A204.1 (cell line): ENCODE results near the gene FTH1.
"Not testable (repeated sequence)": the region's sequence is repeated elsewhere in the genome, so short reads cannot be mapped to it uniquely, and the experiment has no call there.

Source experiments
- FAIRE-seq: peaks from 2 replicates; lab custom pipeline; 2012; peaks lifted over from hg19 to GRCh38; lab: Jason Lieb, UNC

The FTH1 gene

GRCh38 chr11:61967116-61967923 is at the start of gene FTH1:
FTH1 (minus strand) TSS chr11:61967634; CDS start chr11:61967425, 209 bp downstream.
- no peak for FAIRE-seq

DNA sequence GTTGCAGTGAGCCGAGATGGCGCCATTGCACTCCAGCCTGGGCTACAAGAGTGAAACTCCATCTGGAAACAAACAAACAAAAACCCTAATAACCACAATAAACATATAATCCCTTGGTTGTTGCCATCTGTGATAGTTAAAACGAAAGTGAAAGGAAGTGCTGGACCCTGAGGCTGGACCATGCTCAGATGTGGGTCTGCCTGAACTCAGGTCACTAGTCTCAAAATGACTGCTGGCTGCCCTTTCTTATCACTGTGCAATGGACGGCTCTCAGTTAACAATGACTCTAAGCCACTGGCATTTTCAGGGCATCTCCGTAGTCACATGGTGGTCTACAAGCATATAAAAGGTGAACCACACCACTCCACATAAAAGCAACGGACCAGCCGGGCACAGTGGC is 48.2 kb upstream of the FTH1 start:
- no peak for FAIRE-seq

DNA sequence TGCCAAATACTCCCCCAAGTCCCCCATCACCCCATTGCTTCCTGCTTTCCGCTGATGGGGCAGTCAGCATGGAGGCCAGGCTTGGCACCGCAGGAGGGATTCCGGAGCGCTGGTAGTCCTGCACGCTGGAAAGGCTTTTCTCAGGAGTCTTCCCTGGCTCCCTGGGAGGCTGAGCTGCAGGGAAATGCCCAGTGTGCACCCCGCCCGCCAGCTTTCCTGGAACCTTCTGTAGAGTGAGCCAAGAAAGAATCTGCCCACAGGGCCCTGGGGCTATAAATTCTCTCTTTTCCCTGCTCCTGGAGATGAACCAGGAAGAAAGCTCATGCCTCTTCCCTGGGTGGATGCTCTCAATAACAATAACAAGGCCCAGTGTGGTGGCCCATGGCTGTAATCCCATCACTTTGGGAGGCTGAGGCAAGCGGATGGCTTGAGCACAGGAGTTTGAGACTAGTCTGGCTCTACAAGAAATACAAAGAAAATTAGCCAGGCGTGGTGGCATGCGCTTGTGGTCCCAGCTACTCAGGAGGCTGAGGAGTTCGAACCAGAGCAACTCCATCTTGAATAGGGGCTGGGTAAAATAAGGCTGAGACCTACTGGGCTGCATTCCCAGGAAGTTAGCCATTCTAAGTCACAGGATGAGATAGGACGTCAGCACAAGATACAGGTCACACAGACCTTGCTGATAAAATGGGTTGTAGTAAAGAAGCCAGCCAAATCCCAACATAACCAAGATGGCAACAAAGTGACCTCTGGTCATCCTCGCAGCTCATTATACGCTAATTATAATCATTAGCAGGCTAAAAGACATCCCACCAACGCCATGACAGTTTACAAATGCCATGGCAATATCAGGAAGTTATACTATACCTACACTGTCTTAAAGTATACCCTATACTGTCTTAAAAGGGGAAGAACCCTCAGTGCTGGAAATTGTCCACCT is 46.4 kb upstream of the FTH1 start:
- no peak for FAIRE-seq

DNA sequence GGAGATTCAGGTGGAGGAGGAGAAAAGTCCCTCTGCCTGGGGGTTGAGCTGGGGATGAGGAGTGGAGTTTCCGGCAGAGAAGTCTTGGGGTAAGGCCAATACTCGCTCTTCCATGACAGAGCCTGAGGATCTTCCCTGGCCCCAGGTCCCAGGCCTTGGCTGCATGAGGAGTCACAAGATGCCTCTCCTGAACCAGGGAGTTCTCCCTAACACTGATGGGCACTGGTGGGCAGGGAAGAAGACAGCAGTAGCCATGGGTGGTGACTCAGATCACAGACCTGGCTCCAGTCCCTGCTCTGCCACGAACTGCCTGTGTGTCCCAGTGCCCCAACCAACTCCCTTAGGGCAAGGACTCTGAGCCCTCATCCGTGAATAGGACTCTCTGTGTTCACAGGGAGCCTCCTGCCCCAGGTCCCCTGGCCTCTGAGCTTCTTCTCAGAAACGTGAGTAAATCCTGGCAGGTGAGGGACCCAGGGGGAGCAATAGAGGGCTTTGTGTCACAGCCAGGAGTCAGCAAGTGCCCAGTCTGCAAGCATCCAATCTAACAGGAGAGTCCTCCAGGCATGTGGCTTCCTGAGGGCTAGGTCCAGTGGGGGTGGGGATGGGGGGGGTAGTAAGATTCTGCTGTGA is 45.5 kb upstream of the FTH1 start:
- no peak for FAIRE-seq

DNA sequence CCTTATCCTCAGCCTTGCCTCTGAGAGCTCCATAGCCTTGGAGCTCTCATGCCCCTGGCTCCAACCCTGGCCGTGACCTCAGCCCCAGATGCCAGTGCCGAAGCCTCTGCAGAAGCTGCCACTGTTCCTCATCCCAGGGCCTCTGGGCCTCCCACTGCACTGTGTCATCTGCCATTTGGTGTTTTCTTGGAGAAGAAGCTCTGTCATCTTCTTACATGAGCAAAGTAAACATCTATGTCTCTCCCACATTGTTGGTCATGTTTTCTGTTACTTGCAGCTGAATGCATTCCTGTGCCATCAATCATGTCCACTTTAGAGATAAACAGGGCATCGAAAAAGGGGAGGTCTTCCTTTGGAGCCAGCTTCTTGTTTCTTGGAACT is 45.0 kb upstream of the FTH1 start:
- FAIRE-seq: no peak

- FAIRE-seq: no peak
Observed at GRCh38 chr11:62011881-62012280, 44.4 kb upstream of the FTH1 start.

GRCh38 chr11:62010935-62011528 is 43.6 kb upstream of the FTH1 start:
- no peak for FAIRE-seq

- FAIRE-seq: no peak
Observed at GRCh38 chr11:62008193-62008592, 40.8 kb upstream of the FTH1 start.

DNA sequence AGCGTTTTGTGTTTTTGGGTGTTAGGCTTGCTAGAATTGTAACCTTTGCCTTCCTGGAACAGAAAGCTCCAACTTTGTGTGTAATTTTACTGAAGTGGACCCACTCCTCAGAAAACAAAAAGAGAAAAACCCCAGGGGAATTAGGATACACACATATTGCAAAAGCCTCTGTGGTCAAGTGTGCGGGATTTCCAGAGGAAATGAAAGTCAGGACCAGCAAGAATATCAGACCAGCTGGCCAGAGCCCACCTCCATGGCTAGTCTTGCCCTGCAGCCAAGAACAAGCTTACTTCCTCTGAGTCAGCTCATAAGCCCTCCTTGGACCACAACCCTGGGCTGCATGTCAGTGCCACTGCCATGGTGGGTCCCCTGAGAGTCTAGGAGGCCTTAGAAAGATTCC is 37.0 kb upstream of the FTH1 start:
- FAIRE-seq: no peak

- not testable (repeated sequence) for FAIRE-seq
Observed at GRCh38 chr11:62002283-62002682, 34.8 kb upstream of the FTH1 start.

- no peak for FAIRE-seq
Observed at GRCh38 chr11:62001450-62002191, 34.2 kb upstream of the FTH1 start.

- no peak for FAIRE-seq
Observed at GRCh38 chr11:62000539-62001446, 33.4 kb upstream of the FTH1 start.

DNA sequence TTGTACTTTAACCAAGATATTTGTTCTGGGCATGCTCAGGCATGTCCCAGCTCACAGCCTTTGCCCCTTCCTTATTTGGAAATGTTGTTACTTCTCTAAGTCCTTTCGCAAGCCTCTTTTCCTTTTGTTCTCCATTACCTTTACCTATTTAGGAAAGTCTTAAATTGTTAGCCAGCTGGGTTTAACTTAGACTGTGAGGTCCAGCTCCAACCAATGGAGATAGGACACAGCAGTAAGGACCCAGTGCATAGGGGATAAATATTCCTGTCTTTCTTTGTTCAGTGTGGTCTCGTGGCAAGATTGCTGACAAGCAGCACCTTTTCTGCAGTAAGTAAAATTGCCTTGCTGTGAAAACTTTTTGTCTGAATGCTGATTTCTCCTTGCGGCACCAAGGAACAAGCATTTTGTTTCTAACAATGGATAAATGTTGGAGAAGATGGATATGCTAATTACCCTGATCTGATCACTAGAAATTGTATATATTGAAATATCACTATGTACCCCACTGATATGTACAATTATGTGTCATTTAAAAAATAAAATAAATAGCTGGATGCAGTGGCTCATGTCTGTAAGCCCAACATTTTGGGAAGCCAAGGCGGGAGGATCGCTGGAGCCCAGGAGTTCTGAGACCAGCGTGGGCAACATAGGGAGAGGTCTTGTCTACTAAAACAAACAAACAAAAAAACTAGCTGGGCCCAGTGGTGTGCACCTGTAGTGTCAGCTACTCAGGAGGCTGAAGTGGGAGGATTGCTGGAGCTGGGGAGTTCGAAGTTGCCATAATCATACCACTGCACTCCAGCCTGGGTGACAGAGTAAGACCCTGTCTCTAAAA is 31.9 kb upstream of the FTH1 start:
- FAIRE-seq: no peak

- FAIRE-seq: no peak
Observed at GRCh38 chr11:61996933-61997332, 29.5 kb upstream of the FTH1 start.

DNA sequence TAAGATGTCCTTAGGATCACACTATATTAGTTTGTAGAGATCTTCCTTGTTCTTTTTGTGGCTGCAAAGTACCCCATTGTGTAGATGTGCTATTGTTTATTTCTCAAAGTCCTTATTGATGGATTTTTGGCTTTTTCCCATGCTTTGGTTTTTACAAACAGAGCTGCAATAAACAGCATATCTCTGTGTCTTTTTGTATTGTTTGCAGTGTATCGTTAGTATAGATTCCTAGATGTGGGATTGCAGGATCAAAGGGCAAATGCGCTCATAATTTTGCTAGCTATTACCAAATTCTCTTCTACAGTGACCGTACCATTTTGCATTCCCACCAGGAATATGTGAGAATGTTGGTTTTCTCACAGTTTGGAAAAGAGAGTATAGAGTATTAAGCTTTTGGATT is 27.5 kb upstream of the FTH1 start:
- FAIRE-seq: no peak

DNA sequence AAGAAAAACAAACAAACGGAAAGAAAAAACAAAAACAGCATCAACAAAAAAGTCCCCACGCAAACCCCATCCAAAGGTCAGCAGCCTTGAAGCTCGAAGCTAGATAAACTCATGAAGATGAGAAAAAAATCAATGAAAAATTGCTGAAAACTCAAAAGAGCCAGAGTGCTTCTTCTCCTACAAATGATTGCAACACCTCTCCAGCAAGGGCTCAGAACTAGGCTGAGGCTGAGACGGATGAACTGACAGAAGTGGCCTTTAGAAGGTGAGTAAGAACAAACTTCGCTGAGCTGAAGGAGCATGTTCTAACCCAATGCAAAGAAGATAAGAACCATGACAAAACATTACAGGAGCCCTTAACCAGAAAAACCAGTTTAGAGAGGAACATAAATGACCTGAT is 18.4 kb upstream of the FTH1 start:
- FAIRE-seq: no peak

- no peak for FAIRE-seq
Observed at GRCh38 chr11:61983419-61983818, 16.0 kb upstream of the FTH1 start.

- FAIRE-seq: no peak
Observed at GRCh38 chr11:61980783-61981541, 13.5 kb upstream of the FTH1 start.
